HG03457 (cell line): ENCODE results near the gene UTP4.
"Not testable (repeated sequence)": the region's sequence is repeated elsewhere in the genome, so short reads cannot be mapped to it uniquely, and the experiment has no call there.

Experiments
- ATAC-seq: cut with Tn5 transposase; IDR thresholded peaks from one replicate; pipeline ENCODE4 v1.9.1; 2021; ENCODE audit warnings: moderate number of reproducible peaks; ENCODE audit not compliant: unreplicated experiment

Gene UTP4

GRCh38 chr16:69126801-69127200 lies 5.6 kb upstream of the UTP4 start:
- ATAC-seq, result not testable (repeated sequence)

GRCh38 chr16:69127966-69128510 lies 4.4 kb upstream of the UTP4 start:
- no peak for ATAC-seq

GRCh38 chr16:69130461-69130860 lies 2.0 kb upstream of the UTP4 start:
- no peak for ATAC-seq

- no peak for ATAC-seq
Observed at GRCh38 chr16:69131167-69131838, 1.1 kb upstream of the UTP4 start.

- peak; percentile 37 for ATAC-seq
Observed at GRCh38 chr16:69131839-69132423, 518 bp upstream of the UTP4 start.

- ATAC-seq, result no peak
Observed at GRCh38 chr16:69133373-69133954, 1.0 kb downstream of the UTP4 start.

- ATAC-seq, result no peak
Observed at GRCh38 chr16:69138608-69139007, 6.2 kb downstream of the UTP4 start.

GRCh38 chr16:69139464-69139863 lies 7.0 kb downstream of the UTP4 start:
- not testable (repeated sequence) for ATAC-seq

GRCh38 chr16:69141014-69141413 lies 8.6 kb downstream of the UTP4 start:
- ATAC-seq, result no peak

- no peak for ATAC-seq
Observed at GRCh38 chr16:69141936-69142335, 9.5 kb downstream of the UTP4 start.

GRCh38 chr16:69143116-69143515 lies 10.7 kb downstream of the UTP4 start:
- ATAC-seq, result no peak

GRCh38 chr16:69145658-69146057 lies 13.2 kb downstream of the UTP4 start:
- no peak for ATAC-seq

- ATAC-seq, result not testable (repeated sequence)
Observed at GRCh38 chr16:69149621-69150020, 17.2 kb downstream of the UTP4 start.

- ATAC-seq, result no peak
Observed at GRCh38 chr16:69150146-69150865, 17.9 kb downstream of the UTP4 start.

- no peak for ATAC-seq
Observed at GRCh38 chr16:69157196-69157595, 24.7 kb downstream of the UTP4 start.

- ATAC-seq, result no peak
Observed at GRCh38 chr16:69160192-69160591, 27.7 kb downstream of the UTP4 start.

GRCh38 chr16:69165584-69165983 lies 33.1 kb downstream of the UTP4 start:
- no peak for ATAC-seq

- no peak for ATAC-seq
Observed at GRCh38 chr16:69166221-69166833, 33.9 kb downstream of the UTP4 start.

- no peak for ATAC-seq
Observed at GRCh38 chr16:69166946-69167930, 34.8 kb downstream of the UTP4 start.

- no peak for ATAC-seq
Observed at GRCh38 chr16:69169051-69169450, 36.6 kb downstream of the UTP4 start.
